Hepatocyte (in vitro differentiated cells): ENCODE data around the gene MLLT1.
"Not testable (repeated sequence)": the region's sequence is repeated elsewhere in the genome, so short reads cannot be mapped to it uniquely, and the experiment has no call there.

Experiments
- CTCF ChIP-seq: fragments of 200-600 bp; sonication (generic); IDR thresholded peaks from 2 replicates; pipeline ENCODE4 v1.5.1; 2016; ENCODE audit warnings: antibody characterized with exemption, mild to moderate bottlenecking; ENCODE audit not compliant: poor library complexity
- EZH2 ChIP-seq: fragments of 200-600 bp; sonication (generic); IDR thresholded peaks from 2 replicates; pipeline ENCODE4 v1.6.1; 2016; ENCODE audit warnings: antibody characterized with exemption, mild to moderate bottlenecking, borderline replicate concordance
- EZH2phosphoT487 ChIP-seq: fragments of 200-600 bp; sonication (generic); IDR thresholded peaks from one replicate; pipeline ENCODE4 v1.6.1; 2018; ENCODE audit warnings: antibody characterized with exemption, mild to moderate bottlenecking, low read depth, moderate library complexity; ENCODE audit not compliant: unreplicated experiment, severe bottlenecking

GRCh38 chr19:6315646-6316045 lies 35.9 kb upstream of the MLLT1 start:
- not testable (repeated sequence) for TF ChIP-seq CTCF, EZH2phosphoT487, EZH2
